HUES48 (cell line): ENCODE measurements around the gene GBE1.
"Not testable (repeated sequence)": the region's sequence is repeated elsewhere in the genome, so short reads cannot be mapped to it uniquely, and the experiment has no call there.

Experiments
- H3K27ac ChIP-seq: one replicate; pipeline ENCODE4 v1.7.0; 2013; ENCODE audit warnings: low read depth, low read length, inconsistent platforms
- H3K27me3 ChIP-seq: 2 replicates; pipeline ENCODE4 v1.6.1; 2013; ENCODE audit warnings: mild to moderate bottlenecking, low read length; ENCODE audit not compliant: control insufficient read depth, insufficient read depth
- H3K36me3 ChIP-seq: 2 replicates; pipeline ENCODE4 v1.6.1; 2013; ENCODE audit warnings: low read length; ENCODE audit not compliant: control insufficient read depth, insufficient read depth
- H3K4me1 ChIP-seq: 2 replicates; pipeline ENCODE4 v1.6.1; 2013; ENCODE audit warnings: mild to moderate bottlenecking, low read length; ENCODE audit not compliant: control insufficient read depth, insufficient read depth
- H3K4me3 ChIP-seq: 2 replicates; pipeline ENCODE4 v1.5.1; 2013; ENCODE audit warnings: mild to moderate bottlenecking, low read depth, low read length
- H3K9ac ChIP-seq: 2 replicates; pipeline ENCODE4 v1.6.1; 2013; ENCODE audit warnings: mild to moderate bottlenecking, low read depth, low read length, moderate library complexity
- H3K9me3 ChIP-seq: 2 replicates; pipeline ENCODE4 v1.6.1; 2013; ENCODE audit warnings: low read length; ENCODE audit not compliant: control insufficient read depth, insufficient read depth

GBE1 gene

DNA sequence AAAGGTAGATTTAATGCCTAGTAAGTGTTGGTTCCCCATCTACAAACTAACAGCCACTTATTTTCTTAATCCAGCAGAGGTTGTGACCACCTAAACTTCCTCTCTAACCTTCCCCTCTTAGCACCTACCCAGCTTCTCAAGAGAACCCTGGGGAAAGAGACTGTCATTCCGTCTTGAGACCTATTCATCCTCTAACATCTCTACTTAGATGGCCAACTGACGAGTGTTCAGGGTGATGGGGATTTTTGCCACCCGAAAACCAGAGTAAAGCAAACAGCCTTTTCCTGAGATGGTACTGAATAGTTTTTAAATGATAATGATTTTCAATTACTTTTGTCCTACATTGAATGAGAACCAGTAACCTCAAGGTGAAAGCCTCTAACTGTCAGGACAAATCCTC, 9.3 kb upstream of the GBE1 start:
- H3K4me1 ChIP-seq, result 0 out of 2 replicates have a peak, but pooled peaks cover 9% of the 10 kb centered on the region
- no peak overlapping the region for H3K27ac ChIP-seq
- no peak overlapping the region for H3K4me3 ChIP-seq
- no peaks in the 10 kb centered on the region for H3K36me3 ChIP-seq
- H3K9me3 ChIP-seq, result no peaks in the 10 kb centered on the region
- no peaks in the 10 kb centered on the region for H3K27me3 ChIP-seq
- H3K9ac ChIP-seq, result no peak overlapping the region

DNA sequence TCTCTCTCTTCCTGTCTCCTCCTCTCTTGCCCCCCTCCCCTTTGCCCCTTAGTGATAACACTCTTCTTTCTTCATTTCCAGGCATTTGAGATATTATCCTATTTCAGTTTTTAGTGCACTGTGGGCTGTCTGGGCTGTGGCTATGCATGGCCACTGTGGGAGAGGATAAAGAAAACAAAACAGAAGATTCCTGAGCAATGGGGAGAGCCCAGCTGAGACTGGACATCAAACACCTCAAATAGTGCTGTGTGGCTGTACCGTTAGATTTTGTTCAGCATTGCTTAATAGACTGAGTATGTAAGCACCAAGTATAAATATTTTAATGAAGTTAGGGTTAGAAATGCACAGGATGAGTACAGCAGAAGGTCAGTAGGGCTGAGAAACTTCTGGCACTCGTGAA, 7.9 kb upstream of the GBE1 start:
- H3K36me3 ChIP-seq, result no peaks in the 10 kb centered on the region
- H3K4me1 ChIP-seq, result 0 out of 2 replicates have a peak, but pooled peaks cover 9% of the 10 kb centered on the region
- no peak overlapping the region for H3K9ac ChIP-seq
- no peak overlapping the region for H3K27ac ChIP-seq
- no peak overlapping the region for H3K4me3 ChIP-seq
- H3K9me3 ChIP-seq, result no peaks in the 10 kb centered on the region
- no peaks in the 10 kb centered on the region for H3K27me3 ChIP-seq

DNA sequence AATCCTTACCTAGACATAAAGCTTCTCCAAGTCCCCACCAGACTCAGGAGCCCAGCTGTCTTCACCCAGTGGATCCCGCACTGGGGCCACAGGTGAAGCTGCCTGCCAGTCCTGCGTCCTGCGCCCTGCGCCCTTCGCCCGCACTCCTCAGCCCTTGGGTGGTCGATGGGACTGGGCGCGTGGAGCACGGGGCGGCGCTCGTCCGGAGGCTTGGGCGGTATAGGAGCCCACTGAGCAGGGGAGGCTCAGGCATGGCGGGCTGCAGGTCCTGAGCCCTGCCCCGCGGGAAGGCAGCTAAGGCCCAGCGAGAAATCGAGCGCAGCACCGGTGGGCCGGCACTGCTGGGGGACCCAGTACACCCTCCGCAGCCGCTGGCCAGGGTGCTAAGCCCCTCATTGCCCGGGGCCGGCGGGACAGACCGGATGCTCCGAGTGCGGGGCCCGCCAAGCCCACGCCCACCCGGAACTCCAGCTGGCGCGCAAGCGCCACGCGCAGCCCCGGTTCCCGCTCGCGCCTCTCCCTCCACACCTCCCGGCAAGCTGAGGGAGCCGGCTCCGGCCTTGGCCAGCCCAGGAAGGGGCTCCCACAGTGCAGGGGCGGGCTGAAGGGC, 5.9 kb upstream of the GBE1 start:
- H3K27ac ChIP-seq, H3K4me3 ChIP-seq, H3K9me3 ChIP-seq, H3K27me3 ChIP-seq, H3K9ac ChIP-seq, H3K36me3 ChIP-seq: not testable (repeated sequence)
- H3K4me1 ChIP-seq, result 0 out of 2 replicates have a peak, but pooled peaks cover 13% of the 10 kb centered on the region

DNA sequence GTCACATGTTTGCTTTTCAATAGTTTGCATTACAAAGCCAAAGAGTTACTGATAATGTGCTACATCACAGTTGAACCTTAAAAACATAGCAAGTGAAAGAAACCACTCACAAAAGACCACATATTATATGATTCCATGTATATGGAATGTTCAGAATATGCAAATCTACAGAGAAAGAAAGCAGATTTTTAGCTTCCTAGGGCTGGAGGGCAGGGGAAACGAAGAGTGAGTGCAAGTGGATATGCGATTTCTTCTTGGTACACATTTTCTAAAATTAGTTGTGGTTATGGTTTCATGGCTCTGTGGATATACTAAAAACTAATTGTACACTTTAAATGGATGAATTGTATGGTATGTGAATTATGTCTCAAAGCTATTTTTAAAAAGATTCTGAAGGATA, 4.0 kb upstream of the GBE1 start:
- no peak overlapping the region for H3K9ac ChIP-seq
- no peaks in the 10 kb centered on the region for H3K9me3 ChIP-seq
- 0 out of 2 replicates have a peak, but pooled peaks cover 4% of the 10 kb centered on the region for H3K4me1 ChIP-seq
- H3K4me3 ChIP-seq, result no peak overlapping the region
- H3K27ac ChIP-seq, result no peak overlapping the region
- no peaks in the 10 kb centered on the region for H3K27me3 ChIP-seq
- H3K36me3 ChIP-seq, result no peaks in the 10 kb centered on the region

DNA sequence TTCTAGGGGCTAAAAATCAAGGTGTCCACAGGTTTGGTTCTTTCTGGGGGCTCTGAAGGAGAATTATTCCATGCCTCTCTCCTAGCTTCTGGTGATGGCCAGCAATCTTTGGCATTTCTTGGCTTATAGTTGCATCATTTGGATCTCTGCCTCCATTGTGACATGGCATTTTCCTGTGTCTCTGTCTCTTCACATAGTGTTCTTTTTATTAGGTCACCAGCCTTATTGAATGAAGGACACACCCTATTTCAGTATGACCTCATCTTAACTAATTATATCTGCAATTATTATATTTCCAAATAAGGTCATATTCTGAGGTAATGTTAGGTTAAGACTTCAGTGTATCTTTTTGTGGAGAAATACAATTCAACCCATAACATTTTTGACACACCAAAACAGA, 3.2 kb upstream of the GBE1 start:
- Histone ChIP-seq H3K4me3 (no peak overlapping the region), H3K4me1 (0 out of 2 replicates have a peak, but pooled peaks cover 4% of the 10 kb centered on the region), H3K9me3 (no peaks in the 10 kb centered on the region), H3K27ac (no peak overlapping the region), H3K27me3 (no peaks in the 10 kb centered on the region), H3K9ac (no peak overlapping the region), H3K36me3 (no peaks in the 10 kb centered on the region)

DNA sequence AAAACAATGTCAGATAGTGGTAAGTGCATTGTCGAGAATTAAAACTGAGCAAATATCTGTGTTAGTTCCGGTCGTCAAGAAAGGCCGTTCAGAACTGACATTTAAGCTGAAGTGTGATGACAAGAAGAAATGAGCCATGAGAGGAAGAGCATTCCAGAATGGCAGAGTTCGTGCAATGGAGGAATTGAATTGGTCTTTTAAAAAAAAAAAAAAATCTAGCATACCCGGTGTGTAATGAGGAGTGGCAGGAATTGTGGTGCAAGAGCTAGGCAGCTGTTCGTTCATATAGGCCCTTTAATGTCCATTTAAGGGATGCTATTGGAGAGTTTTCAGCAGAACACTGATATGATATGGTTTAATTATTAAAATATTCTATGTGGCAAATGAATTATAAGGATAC, 2.6 kb upstream of the GBE1 start:
- Histone ChIP-seq H3K4me3 (no peak overlapping the region), H3K27ac (no peak overlapping the region), H3K4me1 (0 out of 2 replicates have a peak, but pooled peaks cover 4% of the 10 kb centered on the region)

DNA sequence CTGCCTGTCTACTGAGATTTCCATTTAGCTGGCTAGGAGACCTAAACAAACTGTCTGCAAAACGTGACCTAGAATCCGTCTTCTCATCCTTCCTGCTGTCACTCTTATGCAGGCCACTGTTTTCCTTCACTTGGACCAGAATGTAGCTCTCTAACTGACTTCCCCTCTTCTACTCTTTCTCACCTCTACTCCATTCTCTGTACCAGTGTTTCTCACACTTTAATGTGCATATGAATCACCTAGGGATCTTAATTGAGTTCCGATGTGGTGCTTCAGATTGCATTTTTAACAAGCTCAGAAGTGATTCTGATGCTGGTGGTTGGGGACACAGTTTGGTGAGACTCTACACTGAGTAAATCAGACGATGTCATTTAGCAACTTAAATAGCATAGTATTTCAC, 1.6 kb upstream of the GBE1 start:
- Histone ChIP-seq H3K9ac (no peak overlapping the region), H3K36me3 (no peaks in the 10 kb centered on the region), H3K4me3 (no peak overlapping the region), H3K27ac (no peak overlapping the region), H3K9me3 (no peaks in the 10 kb centered on the region), H3K27me3 (no peaks in the 10 kb centered on the region), H3K4me1 (0 out of 2 replicates have a peak, but pooled peaks cover 4% of the 10 kb centered on the region)

More for the DNA sequence above, 2.6 kb upstream of the GBE1 start:
- Histone ChIP-seq H3K36me3 (no peaks in the 10 kb centered on the region), H3K9me3 (no peaks in the 10 kb centered on the region), H3K27me3 (no peaks in the 10 kb centered on the region), H3K9ac (no peak overlapping the region)

DNA sequence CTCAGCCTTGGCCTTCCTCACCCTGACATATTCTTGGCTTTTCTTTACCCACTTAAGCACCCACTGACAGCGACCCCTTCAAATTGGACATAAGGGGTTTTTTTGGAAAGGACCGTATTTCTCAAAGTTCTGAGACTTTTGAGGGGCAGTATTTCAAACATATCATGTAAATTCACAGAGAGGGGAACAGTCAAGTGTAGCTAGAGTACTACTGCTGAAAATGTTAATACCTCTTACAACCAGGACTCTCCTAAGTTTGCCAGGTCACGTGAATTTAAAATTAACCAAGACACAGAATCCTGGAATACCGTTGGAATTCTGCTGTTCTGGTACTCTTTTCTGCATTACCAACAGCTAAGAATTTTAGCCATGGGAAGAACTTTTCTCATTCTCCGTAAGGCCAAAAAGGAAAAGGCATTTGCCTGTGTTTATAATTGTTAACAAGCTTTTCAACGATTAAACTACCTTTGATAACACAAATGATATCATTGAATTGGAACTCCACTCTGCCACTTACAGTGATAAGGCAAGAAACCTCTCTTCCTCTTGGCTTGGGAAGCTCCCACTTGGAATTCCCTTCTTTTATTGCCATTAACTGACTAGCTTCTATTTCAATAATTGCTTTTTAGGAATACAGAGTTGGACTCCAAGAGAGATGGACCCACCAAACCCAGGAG, 597 bp upstream of the GBE1 start:
- peak overlapping the region; percentile 99 for H3K27ac ChIP-seq
- peak overlapping the region; percentile 77 for H3K4me3 ChIP-seq
- no peaks in the 10 kb centered on the region for H3K36me3 ChIP-seq
- no peaks in the 10 kb centered on the region for H3K9me3 ChIP-seq
- 0 out of 2 replicates have a peak, but pooled peaks cover 4% of the 10 kb centered on the region for H3K4me1 ChIP-seq
- H3K27me3 ChIP-seq, result no peaks in the 10 kb centered on the region
- H3K9ac ChIP-seq, result peak overlapping the region; percentile 89

DNA sequence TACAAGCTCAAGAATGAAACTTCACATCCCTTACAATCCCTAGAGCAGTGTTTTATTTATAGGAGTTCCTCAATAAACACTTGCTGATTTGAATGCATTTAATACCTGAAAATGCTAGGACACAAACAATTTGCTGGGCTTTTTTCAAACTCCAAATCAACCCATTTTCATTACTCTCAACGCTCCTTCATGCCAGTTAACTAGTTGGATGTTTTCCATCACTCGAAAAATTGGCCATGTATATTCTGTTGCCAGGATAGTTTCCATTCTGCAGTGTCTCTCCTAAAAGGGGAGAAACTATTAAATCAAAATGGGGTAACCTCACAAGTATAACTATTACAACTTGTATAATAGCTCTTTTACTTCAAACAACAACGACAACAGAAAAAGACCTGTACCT, 1.2 kb downstream of the GBE1 start:
- Histone ChIP-seq H3K9me3 (no peaks in the 10 kb centered on the region), H3K4me3 (peak overlapping the region; percentile 77), H3K36me3 (no peaks in the 10 kb centered on the region), H3K9ac (no peak overlapping the region), H3K27me3 (no peaks in the 10 kb centered on the region), H3K27ac (no peak overlapping the region), H3K4me1 (0 out of 2 replicates have a peak, but pooled peaks cover 4% of the 10 kb centered on the region)

DNA sequence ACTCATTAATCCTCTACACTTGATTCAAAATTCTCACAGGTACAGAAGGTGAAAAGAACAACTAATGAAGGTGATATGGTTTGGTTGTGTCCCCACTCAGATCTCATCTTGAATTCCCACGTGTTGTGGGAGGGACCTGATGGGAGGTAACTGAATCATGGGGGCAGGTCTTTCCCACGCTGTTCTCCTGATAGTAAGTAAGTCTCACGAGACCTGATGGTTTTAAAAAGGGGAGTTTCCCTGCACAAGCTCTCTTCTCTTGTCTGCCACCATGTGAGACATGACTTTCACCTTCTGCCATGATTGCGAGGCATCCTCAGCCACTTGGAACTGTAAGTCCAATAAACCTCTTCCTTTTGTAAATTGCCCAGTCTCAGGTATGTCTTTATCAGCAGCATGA, 2.7 kb downstream of the GBE1 start:
- not testable (repeated sequence) for H3K9me3 ChIP-seq, H3K27me3 ChIP-seq, H3K36me3 ChIP-seq, H3K27ac ChIP-seq, H3K4me3 ChIP-seq, H3K9ac ChIP-seq, H3K4me1 ChIP-seq

DNA sequence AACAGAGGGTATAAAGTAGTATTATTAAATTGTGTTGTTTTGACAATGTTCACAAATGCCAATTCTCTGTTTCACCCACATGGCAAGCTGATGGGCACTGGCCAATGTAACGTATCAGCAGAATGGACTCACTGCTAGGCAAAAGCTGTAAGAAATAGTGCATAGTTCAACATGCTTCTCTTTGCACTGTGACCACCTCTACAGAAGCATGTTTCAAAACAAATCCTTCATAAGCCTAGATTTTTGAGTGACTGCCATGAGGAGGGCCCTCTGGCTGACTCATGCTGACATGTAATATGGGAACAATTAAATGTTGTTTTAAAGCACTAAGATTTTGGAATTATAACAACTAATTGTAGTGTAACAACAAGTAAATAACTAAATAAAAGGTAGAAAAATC, 3.2 kb downstream of the GBE1 start:
- H3K9me3 ChIP-seq, result no peaks in the 10 kb centered on the region
- H3K27me3 ChIP-seq, result no peaks in the 10 kb centered on the region
- 0 out of 2 replicates have a peak, but pooled peaks cover 3% of the 10 kb centered on the region for H3K4me1 ChIP-seq
- H3K36me3 ChIP-seq, result no peaks in the 10 kb centered on the region
- no peak overlapping the region for H3K27ac ChIP-seq
- no peak overlapping the region for H3K4me3 ChIP-seq
- no peak overlapping the region for H3K9ac ChIP-seq
